Neural cell (in vitro differentiated cells): Measurements from ENCODE around the gene RAB34.

Source experiments
- EP300 ChIP-seq: fragments of 450-650 bp; conservative IDR thresholded peaks from 2 replicates; pipeline ENCODE4 v1.6.1; 2014; ENCODE audit warnings: antibody characterized with exemption, mild to moderate bottlenecking, moderate library complexity; ENCODE audit not compliant: poor library complexity, severe bottlenecking
- EZH2 ChIP-seq: fragments of 200-600, 300-800 bp; shearing (Covaris generic), sonication (generic); IDR thresholded peaks from 2 replicates; pipeline ENCODE4 v1.6.1; 2014; ENCODE audit warnings: antibody characterized with exemption, low read length, borderline replicate concordance, mild to moderate bottlenecking; ENCODE audit not compliant: insufficient read depth, poor library complexity, severe bottlenecking
- MXI1 ChIP-seq: fragments of 450-650 bp; conservative IDR thresholded peaks from 2 replicates; pipeline ENCODE4 v1.6.1; 2014; ENCODE audit warnings: antibody characterized with exemption, mild to moderate bottlenecking; ENCODE audit not compliant: poor library complexity, severe bottlenecking
- POLR2AphosphoS5 ChIP-seq: IDR thresholded peaks from 2 replicates; pipeline ENCODE4 v1.6.1; 2012
- RAD21 ChIP-seq: fragments of 450-650 bp; conservative IDR thresholded peaks from 2 replicates; pipeline ENCODE4 v1.6.1; 2014; ENCODE audit warnings: antibody characterized with exemption, mild to moderate bottlenecking, moderate library complexity
- TAF1 ChIP-seq: IDR thresholded peaks from 2 replicates; pipeline ENCODE4 v1.6.1; 2012; ENCODE audit warnings: low read depth
- TF ChIP-seq, protein P1 (sequence below): fragments of 450-650 bp; IDR thresholded peaks from 2 replicates; pipeline ENCODE4 v1.5.1; 2014; ENCODE audit warnings: antibody characterized with exemption, mild to moderate bottlenecking, moderate library complexity; ENCODE audit not compliant: poor library complexity, severe bottlenecking
- TF ChIP-seq, protein P2 (sequence below): IDR thresholded peaks from 2 replicates; pipeline ENCODE4 v1.6.1; 2012; ENCODE audit warnings: borderline replicate concordance

DNA sequence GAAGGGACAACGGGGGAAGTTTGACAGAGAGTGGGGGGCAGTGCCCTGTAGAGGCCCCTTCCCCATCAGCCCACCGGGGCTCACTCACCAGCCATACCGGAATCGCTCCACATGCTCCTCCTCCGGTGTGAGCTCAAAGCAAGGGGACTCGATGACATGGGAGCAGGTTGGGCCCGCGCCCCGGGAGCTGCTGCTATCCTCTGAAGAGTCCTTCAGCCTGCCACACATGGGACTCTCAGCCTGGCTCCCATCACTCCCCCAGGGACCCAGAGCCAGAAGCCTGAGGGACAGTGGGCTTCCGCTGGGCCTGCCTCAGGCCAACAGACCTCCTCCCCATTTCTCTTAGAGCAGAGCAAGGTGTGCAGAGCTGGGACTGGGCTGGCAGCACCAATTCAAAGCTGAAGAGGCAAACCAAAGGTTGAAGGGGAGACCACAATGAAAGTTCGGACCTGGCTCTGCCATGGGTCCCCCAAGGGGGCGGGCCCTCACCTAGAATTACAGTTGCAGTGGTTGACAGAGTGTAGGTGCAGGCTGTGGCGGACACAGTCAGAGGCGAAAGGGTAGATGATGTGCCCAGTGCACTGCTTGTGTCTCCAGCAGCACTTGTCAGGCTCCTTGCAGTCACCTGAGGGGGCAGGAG is 13.3 kb downstream of the RAB34 start:
- TF ChIP-seq, protein P1, sequence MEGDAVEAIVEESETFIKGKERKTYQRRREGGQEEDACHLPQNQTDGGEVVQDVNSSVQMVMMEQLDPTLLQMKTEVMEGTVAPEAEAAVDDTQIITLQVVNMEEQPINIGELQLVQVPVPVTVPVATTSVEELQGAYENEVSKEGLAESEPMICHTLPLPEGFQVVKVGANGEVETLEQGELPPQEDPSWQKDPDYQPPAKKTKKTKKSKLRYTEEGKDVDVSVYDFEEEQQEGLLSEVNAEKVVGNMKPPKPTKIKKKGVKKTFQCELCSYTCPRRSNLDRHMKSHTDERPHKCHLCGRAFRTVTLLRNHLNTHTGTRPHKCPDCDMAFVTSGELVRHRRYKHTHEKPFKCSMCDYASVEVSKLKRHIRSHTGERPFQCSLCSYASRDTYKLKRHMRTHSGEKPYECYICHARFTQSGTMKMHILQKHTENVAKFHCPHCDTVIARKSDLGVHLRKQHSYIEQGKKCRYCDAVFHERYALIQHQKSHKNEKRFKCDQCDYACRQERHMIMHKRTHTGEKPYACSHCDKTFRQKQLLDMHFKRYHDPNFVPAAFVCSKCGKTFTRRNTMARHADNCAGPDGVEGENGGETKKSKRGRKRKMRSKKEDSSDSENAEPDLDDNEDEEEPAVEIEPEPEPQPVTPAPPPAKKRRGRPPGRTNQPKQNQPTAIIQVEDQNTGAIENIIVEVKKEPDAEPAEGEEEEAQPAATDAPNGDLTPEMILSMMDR, result no peak
- TF ChIP-seq RAD21, result no peak
- TF ChIP-seq EZH2, result no peak
- no peak for TF ChIP-seq TAF1
- no peak for TF ChIP-seq POLR2AphosphoS5
- TF ChIP-seq, protein P2, sequence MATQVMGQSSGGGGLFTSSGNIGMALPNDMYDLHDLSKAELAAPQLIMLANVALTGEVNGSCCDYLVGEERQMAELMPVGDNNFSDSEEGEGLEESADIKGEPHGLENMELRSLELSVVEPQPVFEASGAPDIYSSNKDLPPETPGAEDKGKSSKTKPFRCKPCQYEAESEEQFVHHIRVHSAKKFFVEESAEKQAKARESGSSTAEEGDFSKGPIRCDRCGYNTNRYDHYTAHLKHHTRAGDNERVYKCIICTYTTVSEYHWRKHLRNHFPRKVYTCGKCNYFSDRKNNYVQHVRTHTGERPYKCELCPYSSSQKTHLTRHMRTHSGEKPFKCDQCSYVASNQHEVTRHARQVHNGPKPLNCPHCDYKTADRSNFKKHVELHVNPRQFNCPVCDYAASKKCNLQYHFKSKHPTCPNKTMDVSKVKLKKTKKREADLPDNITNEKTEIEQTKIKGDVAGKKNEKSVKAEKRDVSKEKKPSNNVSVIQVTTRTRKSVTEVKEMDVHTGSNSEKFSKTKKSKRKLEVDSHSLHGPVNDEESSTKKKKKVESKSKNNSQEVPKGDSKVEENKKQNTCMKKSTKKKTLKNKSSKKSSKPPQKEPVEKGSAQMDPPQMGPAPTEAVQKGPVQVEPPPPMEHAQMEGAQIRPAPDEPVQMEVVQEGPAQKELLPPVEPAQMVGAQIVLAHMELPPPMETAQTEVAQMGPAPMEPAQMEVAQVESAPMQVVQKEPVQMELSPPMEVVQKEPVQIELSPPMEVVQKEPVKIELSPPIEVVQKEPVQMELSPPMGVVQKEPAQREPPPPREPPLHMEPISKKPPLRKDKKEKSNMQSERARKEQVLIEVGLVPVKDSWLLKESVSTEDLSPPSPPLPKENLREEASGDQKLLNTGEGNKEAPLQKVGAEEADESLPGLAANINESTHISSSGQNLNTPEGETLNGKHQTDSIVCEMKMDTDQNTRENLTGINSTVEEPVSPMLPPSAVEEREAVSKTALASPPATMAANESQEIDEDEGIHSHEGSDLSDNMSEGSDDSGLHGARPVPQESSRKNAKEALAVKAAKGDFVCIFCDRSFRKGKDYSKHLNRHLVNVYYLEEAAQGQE, result no peak
- no peak for TF ChIP-seq EP300
- no peak for TF ChIP-seq MXI1
